Measurements from ENCODE around the gene DNAH3. TPM values are rescaled to one million over a fixed set of nuclear protein-coding genes. Genes with fewer than 3 reads are reported as not detected.

The DNAH3 gene
- total and polyA plus RNA-seq, 3 donors from 2014 or later = 11.7 to 21.2 (median 19.9) TPM

GRCh38 chr16:20884240-20884556 lies 266.4 kb downstream of the DNAH3 start:
- no peak for DNase-seq
- TF ChIP-seq CTCF (IDR thresholded peaks at IDR 0.05) (no peak), POLR2A (IDR thresholded peaks at IDR 0.05) (no peak)
- no peaks in the 10 kb centered on the region for H3K9me3 ChIP-seq
- H3K27me3 ChIP-seq = no peaks in the 10 kb centered on the region
- 96 to 100% methylated on average over 1 of the region's 1 CpG for WGBS, 2 donors
- H3K36me3 ChIP-seq (ENCODE audit: low read depth, missing control alignments) = no peaks in the 10 kb centered on the region
- intact Hi-C loops (cut with DNase I; ENCODE audit: low total_unique reads) = no loop called here
- no peak overlapping the region for H3K27ac ChIP-seq
- no peak overlapping the region for H3K4me3 ChIP-seq
- H3K4me1 ChIP-seq = no peaks in the 10 kb centered on the region

- intact Hi-C loops (cut with DNase I; ENCODE audit: low total_unique reads) = no loop called here
- no peaks in the 10 kb centered on the region for H3K4me1 ChIP-seq
- DNase-seq = no peak
- no peaks in the 10 kb centered on the region for H3K27me3 ChIP-seq
- H3K9me3 ChIP-seq = no peaks in the 10 kb centered on the region
- 75 to 83% methylated on average over 5 of the region's 5 CpGs for WGBS, 2 donors
- H3K36me3 ChIP-seq (ENCODE audit: low read depth, missing control alignments) = no peaks in the 10 kb centered on the region
- H3K27ac ChIP-seq = no peak overlapping the region
- no peak for TF ChIP-seq POLR2A (IDR thresholded peaks at IDR 0.05)
- no peak for TF ChIP-seq CTCF (IDR thresholded peaks at IDR 0.05)
- H3K4me3 ChIP-seq = no peak overlapping the region
Measured at GRCh38 chr16:20883554-20884239, 266.9 kb downstream of the DNAH3 start.

Other genes with a start within 250 kb of the DNAH3 start
- 100 to 1,000 TPM in 1 of 2 donors, 10 to 100 TPM in 1; 54.2 to 131 TPM for gene LDAF1, start 7.8 kb upstream of the DNAH3 start, total RNA-seq
- gene LDAF1, start 7.8 kb upstream of the DNAH3 start, polyA plus RNA-seq (ENCODE audit: insufficient read depth, low read depth, low replicate concordance) = 22.8 TPM
- gene ZP2, start 60.7 kb upstream of the DNAH3 start, total RNA-seq = under 1 TPM in 1 of 2 donors, not detected in 1; 0.31 TPM
- 0.18 TPM for gene ZP2, start 60.7 kb upstream of the DNAH3 start, polyA plus RNA-seq (ENCODE audit: insufficient read depth, low read depth, low replicate concordance)
- gene ANKS4B, start 82.9 kb upstream of the DNAH3 start, total RNA-seq = under 1 TPM; 0.12 to 0.24 TPM
- gene ANKS4B, start 82.9 kb upstream of the DNAH3 start, polyA plus RNA-seq (ENCODE audit: insufficient read depth, low read depth, low replicate concordance) = 0.40 TPM
- gene CRYM, start 127.4 kb upstream of the DNAH3 start, total RNA-seq = 10 to 100 TPM; 14.6 to 63.4 TPM
- gene CRYM, start 127.4 kb upstream of the DNAH3 start, polyA plus RNA-seq (ENCODE audit: insufficient read depth, low read depth, low replicate concordance) = 11.1 TPM

All from testis (tissue), 3 donors.